ENCODE data around the gene LIPT1.
"Not testable (repeated sequence)": the region's sequence is repeated elsewhere in the genome, so short reads cannot be mapped to it uniquely, and the experiment has no call there.

The LIPT1 gene

GRCh38 chr2:99154643-99155536 is at the start of gene LIPT1, which contains the start of gene TSGA10:
Gene LIPT1, plus strand, starts transcription at chr2:99154967. Its CDS starts 6,991 bp downstream, at chr2:99161958.
Gene TSGA10, minus strand, starts transcription at chr2:99154942. Its CDS starts 45,503 bp downstream, at chr2:99109439.
- peak; percentile 91 for DNase-seq

- DNase-seq, result no peak
Observed at GRCh38 chr2:99106913-99107312, 47.9 kb upstream of the LIPT1 start.

GRCh38 chr2:99111236-99111635 is 43.5 kb upstream of the LIPT1 start:
- DNase-seq, result no peak

GRCh38 chr2:99111945-99112344 is 42.8 kb upstream of the LIPT1 start:
- no peak for DNase-seq

GRCh38 chr2:99112617-99113016 is 42.1 kb upstream of the LIPT1 start:
- no peak for DNase-seq

GRCh38 chr2:99127981-99128380 is 26.8 kb upstream of the LIPT1 start:
- no peak for DNase-seq

GRCh38 chr2:99135044-99135556 is 19.7 kb upstream of the LIPT1 start:
- DNase-seq, result not testable (repeated sequence)

GRCh38 chr2:99139003-99139402 is 15.8 kb upstream of the LIPT1 start:
- DNase-seq, result no peak

GRCh38 chr2:99140056-99140859 is 14.5 kb upstream of the LIPT1 start:
- DNase-seq, result no peak

GRCh38 chr2:99140860-99141109 is 14.0 kb upstream of the LIPT1 start:
- no peak for DNase-seq

GRCh38 chr2:99141110-99142108 is 13.4 kb upstream of the LIPT1 start, which contains the start of gene C2orf15:
Gene C2orf15, plus strand, starts transcription at chr2:99141707. Its CDS starts 8,852 bp downstream, at chr2:99150559.
- peak; percentile 97 for DNase-seq

GRCh38 chr2:99150706-99151105 is 4.1 kb upstream of the LIPT1 start:
- no peak for DNase-seq

GRCh38 chr2:99152199-99152895 is 2.4 kb upstream of the LIPT1 start:
- DNase-seq, result no peak

GRCh38 chr2:99153921-99154604 is 704 bp upstream of the LIPT1 start:
- DNase-seq, result no peak

GRCh38 chr2:99156891-99157290 is 2.1 kb downstream of the LIPT1 start:
- no peak for DNase-seq

- no peak for DNase-seq
Observed at GRCh38 chr2:99158599-99158998, 3.8 kb downstream of the LIPT1 start.

GRCh38 chr2:99159594-99159993 is 4.8 kb downstream of the LIPT1 start:
- no peak for DNase-seq

- no peak for DNase-seq
Observed at GRCh38 chr2:99166218-99166617, 11.5 kb downstream of the LIPT1 start.

- no peak for DNase-seq
Observed at GRCh38 chr2:99169534-99169933, 14.8 kb downstream of the LIPT1 start.

- no peak for DNase-seq
Observed at GRCh38 chr2:99171377-99172140, 16.8 kb downstream of the LIPT1 start.
